Psoas muscle (tissue), 8 donors: ENCODE data around the gene GAS6. TPM values are rescaled to one million over a fixed set of nuclear protein-coding genes. Genes with fewer than 3 reads are reported as not detected.
A peak's percentile ranks its signal among the peaks of the same experiment; 100 is the strongest.

Experiments
- ATAC-seq, 4 donors: fragments of 200-7000 bp; cut with Tn5 transposase; one replicate each; pipeline ENCODE4 v1.9.1; 2020; ENCODE audit warnings: moderate library complexity in 3 of 4, mild to moderate bottlenecking in 2 of 4
- DNase-seq, 2 donors: peaks; one replicate each; pipeline ENCODE4 v3.0.0-alpha.2; 2020
- H3K27ac ChIP-seq: fragments of 200-600 bp; one replicate; pipeline ENCODE4 v1.8.0; 2022
- H3K27me3 ChIP-seq, 3 donors: fragments of 200-600 bp in 1 of 3; one replicate each; pipeline versions ENCODE4 v1.6.1 to v1.8.0; 2013 to 2022; ENCODE audit warnings: low read length in 2 of 3, mild to moderate bottlenecking in 2 of 3, moderate library complexity in 1 of 3; ENCODE audit not compliant: insufficient read depth in 3 of 3
- H3K36me3 ChIP-seq, 2 donors: fragments of 200-600 bp in 1 of 2; one replicate each; pipeline versions ENCODE4 v1.6.1 to v1.8.0; 2013 to 2022; ENCODE audit warnings: low read depth in 1 of 2, mild to moderate bottlenecking in 1 of 2, moderate library complexity in 1 of 2; ENCODE audit not compliant: insufficient read depth in 1 of 2
- H3K4me1 ChIP-seq: fragments of 200-600 bp; one replicate; pipeline ENCODE4 v1.8.0; 2022
- H3K4me3 ChIP-seq: fragments of 200-600 bp; one replicate; pipeline ENCODE4 v1.8.0; 2022; ENCODE audit warnings: mild to moderate bottlenecking
- H3K9me3 ChIP-seq: fragments of 200-600 bp; one replicate; pipeline ENCODE4 v1.8.0; 2022
- WGBS, 3 donors: extraction: QIAGEN DNeasy Blood & Tissue Kit; methylation state at CpG; one replicate each; pipeline versions ENCODE4 v1.1.6 to v1.1.7; 2013; 5-methylcytosine and 5-hydroxymethylcytosine counted together
- intact Hi-C, 2 donors: fragments of 100-400 bp; cut with DNase I; formaldehyde crosslinking; loops; one replicate each; pipeline versions ENCODE4 v1.11.0 to v1.14.2; 2022
- polyA plus RNA-seq, 3 donors: library from polyadenylated mRNA; stranded (reverse); fragments of 200-250 nt; gene quantifications; one replicate each; pipeline ENCODE4 v1.2.3, GENCODE V29; 2013
- total RNA-seq, 4 donors: library from RNA; stranded (reverse); fragmentation: NEBNext Ultra II Directional in 2 of 4; extraction: Animal tissue kit (Norgen Biotek cat#: 25700) in 2 of 4; gene quantifications; one replicate each; pipeline versions ENCODE4 v1.2.1 to v1.2.4, GENCODE V29; 2021 to 2023
- TF ChIP-seq, protein P1 (sequence below): fragments of 200-600 bp; IDR thresholded peaks from one replicate; pipeline ENCODE4 v1.8.0; 2022; ENCODE audit warnings: antibody characterized with exemption
- donor health status: healthy with polysubstance abuse.
- donor health status: DM: no; HTN: no; CAD: no; lungs with moderate emphysema.
- donor health status: Bipolar disorder and iron deficiency.
- donor health status: healthy.
- donor health status: DM: yes; HTN: yes; CAD: no.
- donor health status: DM: no; HTN: no; CAD: no.
- donor health status: DM: no; HTN: no; CAD: no.
- donor health status: DM: yes; HTN: yes; CAD: no.

The GAS6 gene
- total and polyA plus RNA-seq, 7 donors = 51.6 to 103 (median 65.8) TPM

DNA sequence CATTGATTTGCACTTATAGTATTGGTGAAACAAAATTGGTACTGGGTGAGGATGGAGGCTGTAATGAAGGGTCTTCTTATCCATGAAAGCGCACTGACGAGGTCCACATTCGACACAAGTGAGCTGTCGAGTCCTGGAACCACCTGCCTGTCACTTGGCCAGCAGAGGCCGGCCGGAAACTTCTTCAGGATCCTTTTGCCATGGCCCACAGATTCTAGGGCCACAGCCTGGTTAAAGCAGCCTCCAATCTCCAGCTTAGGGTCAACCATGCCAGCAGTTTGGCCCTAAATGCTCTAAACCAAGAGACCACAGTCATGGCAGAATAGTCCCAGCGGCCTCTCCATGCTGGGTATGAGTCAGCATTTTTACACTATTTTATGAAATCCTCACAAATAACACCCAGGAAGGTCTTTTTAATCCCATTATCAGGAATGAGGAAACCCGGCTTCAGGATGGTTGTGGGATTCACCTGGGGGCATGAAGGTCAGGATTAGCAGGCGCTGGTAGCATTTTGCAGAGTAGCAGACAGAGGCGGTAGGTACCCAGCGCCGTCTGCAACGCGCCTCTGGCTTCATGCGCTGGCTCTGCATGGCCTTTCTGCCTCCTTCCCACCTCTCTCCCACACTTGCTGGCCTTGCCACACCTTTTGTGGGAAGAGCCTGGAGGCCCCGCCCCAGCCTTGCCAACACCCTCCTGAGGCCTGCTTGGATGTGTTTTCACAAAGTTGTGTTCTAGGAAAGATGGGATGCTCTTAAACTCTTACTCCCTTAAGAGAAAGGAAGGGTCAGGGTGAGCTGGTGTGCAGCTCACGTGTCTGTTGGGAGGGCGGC is 15.2 kb downstream of the GAS6 start:
- intact Hi-C loops = no loop called here
- Histone ChIP-seq H3K4me3 (no peak overlapping the region), H3K27ac (peak overlapping the region; percentile 7), H3K4me1 (peaks cover 44% of the 10 kb centered on the region), H3K9me3 (no peaks in the 10 kb centered on the region), H3K27me3 (no peaks in the 10 kb centered on the region), H3K36me3 (peaks cover 0 to 55% of the 10 kb centered on the region in 2 donors)
- WGBS, 3 donors = 86 to 90% (median 88%) methylated on average over 18 of the region's 18 CpGs
- peak in 1 of 2 donors; percentile 34 for DNase-seq
- TF ChIP-seq, protein P1, sequence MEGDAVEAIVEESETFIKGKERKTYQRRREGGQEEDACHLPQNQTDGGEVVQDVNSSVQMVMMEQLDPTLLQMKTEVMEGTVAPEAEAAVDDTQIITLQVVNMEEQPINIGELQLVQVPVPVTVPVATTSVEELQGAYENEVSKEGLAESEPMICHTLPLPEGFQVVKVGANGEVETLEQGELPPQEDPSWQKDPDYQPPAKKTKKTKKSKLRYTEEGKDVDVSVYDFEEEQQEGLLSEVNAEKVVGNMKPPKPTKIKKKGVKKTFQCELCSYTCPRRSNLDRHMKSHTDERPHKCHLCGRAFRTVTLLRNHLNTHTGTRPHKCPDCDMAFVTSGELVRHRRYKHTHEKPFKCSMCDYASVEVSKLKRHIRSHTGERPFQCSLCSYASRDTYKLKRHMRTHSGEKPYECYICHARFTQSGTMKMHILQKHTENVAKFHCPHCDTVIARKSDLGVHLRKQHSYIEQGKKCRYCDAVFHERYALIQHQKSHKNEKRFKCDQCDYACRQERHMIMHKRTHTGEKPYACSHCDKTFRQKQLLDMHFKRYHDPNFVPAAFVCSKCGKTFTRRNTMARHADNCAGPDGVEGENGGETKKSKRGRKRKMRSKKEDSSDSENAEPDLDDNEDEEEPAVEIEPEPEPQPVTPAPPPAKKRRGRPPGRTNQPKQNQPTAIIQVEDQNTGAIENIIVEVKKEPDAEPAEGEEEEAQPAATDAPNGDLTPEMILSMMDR = no peak
- peak in 3 of 4 donors; percentile 25 to 36 (median 31) for ATAC-seq

DNA sequence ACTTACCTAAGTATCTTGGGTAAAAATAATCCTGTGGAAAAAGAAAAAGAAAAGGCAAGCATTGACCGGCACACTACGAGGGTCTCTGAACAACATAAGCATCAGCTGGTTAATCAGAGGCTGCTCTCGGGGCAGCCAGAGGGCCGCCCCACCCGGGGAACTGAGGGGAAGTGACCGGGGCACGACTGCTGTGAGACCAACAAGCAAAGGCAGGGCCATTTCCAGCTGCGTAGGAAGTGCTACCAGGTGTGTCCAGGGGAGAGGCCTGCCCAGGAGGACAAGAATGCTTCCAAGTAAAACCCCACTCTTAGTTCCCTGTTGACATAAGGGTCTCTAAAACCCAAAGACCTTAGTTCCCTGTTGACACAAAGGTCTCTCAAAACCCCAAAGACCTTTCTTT is 15.9 kb downstream of the GAS6 start:
- Histone ChIP-seq H3K27ac (no peak overlapping the region), H3K27me3 (no peaks in the 10 kb centered on the region), H3K36me3 (peaks cover 0 to 61% of the 10 kb centered on the region in 2 donors), H3K4me3 (no peak overlapping the region), H3K4me1 (peaks cover 38% of the 10 kb centered on the region), H3K9me3 (no peaks in the 10 kb centered on the region)
- WGBS, 3 donors = 74 to 82% (median 77%) methylated on average over 8 of the region's 8 CpGs
- ATAC-seq (no peak), DNase-seq (no peak)
- TF ChIP-seq, protein P1 = no peak
- intact Hi-C loops = no loop called here

DNA sequence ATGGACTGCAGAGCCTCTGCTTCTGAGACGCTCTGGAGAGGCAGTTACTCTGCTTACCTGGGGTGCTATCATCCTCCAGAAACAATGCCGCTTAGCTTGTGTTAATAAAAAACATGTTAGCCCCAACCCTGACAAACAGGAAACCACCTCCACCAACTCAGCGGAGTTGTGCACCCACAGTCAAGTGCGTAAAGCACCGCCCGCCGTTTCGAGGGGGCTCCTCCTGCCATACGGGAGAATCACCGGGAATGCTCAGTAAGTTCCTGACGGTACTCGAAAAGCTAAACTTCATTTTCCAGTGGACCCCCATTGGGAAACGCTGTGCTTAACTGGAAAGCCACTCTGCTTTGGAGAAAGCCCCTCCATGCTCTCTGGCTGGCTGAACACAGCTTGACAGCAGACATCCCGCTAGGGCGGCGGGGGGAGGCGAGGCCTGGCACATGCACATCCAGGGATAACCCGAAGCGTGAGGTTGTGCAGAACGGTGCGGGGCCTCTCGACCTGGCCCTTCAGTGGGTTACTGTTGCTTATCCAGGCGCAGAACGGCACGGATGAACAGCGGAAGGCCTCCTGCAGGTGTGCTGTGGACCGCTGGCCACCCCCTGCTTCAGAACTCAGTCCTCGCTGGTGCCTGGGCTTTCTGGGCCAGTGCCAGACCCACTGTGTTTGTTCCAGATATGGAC is 17.1 kb downstream of the GAS6 start:
- intact Hi-C loops = no loop called here
- H3K27me3 ChIP-seq = no peaks in the 10 kb centered on the region
- ATAC-seq = no peak
- TF ChIP-seq, protein P1 = no peak
- 93 to 94% (median 94%) methylated on average over 28 of the region's 28 CpGs for WGBS, 3 donors
- peak in 1 of 2 donors; percentile 48 for DNase-seq
- H3K27ac ChIP-seq = no peak overlapping the region
- no peak overlapping the region for H3K4me3 ChIP-seq
- peaks cover 0 to 65% of the 10 kb centered on the region in 2 donors for H3K36me3 ChIP-seq
- no peaks in the 10 kb centered on the region for H3K9me3 ChIP-seq
- peaks cover 33% of the 10 kb centered on the region for H3K4me1 ChIP-seq

DNA sequence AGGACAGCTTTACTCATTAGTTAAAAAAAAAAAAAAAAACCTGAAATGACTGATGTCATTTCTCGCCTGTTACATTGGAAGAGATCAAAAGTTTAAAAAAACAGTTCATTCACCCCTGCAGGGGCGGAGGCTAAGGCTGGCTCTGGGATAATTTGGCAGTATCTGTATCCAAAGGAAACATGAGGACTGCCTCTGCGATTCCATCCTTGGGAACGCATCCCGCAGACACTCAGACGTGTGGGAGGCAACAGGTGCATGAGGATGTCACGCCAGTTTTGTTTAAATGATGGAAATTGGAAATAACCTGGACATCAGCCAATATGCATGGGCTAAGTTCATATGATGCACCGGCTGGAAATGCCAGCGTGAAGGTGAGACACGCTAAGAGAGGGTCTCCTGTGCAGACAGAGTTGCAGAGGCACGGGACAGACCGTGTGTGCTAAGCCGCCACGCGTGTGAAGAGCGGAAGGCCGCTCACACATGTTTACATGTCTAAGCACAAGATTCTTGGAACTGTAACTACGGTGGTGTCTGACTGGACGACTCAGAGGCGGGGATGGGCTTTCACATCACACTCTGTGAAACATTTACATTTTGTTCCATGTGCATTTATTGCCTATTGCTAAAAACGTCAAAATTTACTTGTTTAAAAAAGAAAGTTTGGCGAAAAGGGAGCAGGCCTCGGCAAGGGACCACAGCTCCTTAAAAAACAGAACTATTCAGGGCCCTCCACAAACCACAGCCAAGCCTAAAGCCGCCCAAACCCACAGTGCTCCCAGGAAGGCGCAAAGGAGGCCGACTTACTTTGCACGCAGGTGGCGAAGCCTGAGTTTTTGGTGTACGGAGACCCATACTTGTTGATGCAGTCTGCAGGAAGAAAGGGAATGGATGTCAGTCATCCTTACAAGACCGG is 17.9 kb downstream of the GAS6 start:
- Histone ChIP-seq H3K27me3 (no peaks in the 10 kb centered on the region), H3K36me3 (peaks cover 0 to 61% of the 10 kb centered on the region in 2 donors), H3K4me3 (no peak overlapping the region), H3K9me3 (no peaks in the 10 kb centered on the region), H3K4me1 (peaks cover 36% of the 10 kb centered on the region), H3K27ac (no peak overlapping the region)
- ATAC-seq (no peak), DNase-seq (no peak)
- TF ChIP-seq, protein P1 = no peak
- intact Hi-C loops = no loop called here
- WGBS, 3 donors = 74 to 81% (median 74%) methylated on average over 30 of the region's 30 CpGs
